ENCODE results near the gene SLC35E4.

DNA sequence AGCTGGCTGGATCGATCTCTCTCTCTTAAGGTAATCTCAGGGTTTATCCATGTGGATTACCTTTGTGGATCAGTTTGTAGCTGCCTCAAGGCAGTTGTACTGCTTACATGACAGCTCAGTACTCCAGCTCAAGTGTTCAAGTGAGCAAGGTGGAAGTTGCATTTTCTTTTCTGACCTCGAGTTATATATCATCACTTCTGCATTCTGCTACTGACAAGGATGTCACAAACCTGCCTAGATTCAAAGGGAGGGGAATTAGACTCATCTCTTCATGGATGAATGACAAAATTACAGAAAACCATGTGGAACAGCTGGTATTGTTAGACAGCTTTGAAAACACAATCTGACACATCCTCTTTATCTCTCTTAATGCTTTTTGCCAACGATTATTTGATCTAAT is 34.7 kb upstream of the SLC35E4 start:
- TF ChIP-seq ETV6 (CRISPR knock-in tag; IDR thresholded peaks at IDR 0.05) = no peak
- TF ChIP-seq, protein P1, sequence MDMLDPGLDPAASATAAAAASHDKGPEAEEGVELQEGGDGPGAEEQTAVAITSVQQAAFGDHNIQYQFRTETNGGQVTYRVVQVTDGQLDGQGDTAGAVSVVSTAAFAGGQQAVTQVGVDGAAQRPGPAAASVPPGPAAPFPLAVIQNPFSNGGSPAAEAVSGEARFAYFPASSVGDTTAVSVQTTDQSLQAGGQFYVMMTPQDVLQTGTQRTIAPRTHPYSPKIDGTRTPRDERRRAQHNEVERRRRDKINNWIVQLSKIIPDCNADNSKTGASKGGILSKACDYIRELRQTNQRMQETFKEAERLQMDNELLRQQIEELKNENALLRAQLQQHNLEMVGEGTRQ (CRISPR knock-in tag; IDR thresholded peaks at IDR 0.05) = no peak
- TF ChIP-seq, protein P2, sequence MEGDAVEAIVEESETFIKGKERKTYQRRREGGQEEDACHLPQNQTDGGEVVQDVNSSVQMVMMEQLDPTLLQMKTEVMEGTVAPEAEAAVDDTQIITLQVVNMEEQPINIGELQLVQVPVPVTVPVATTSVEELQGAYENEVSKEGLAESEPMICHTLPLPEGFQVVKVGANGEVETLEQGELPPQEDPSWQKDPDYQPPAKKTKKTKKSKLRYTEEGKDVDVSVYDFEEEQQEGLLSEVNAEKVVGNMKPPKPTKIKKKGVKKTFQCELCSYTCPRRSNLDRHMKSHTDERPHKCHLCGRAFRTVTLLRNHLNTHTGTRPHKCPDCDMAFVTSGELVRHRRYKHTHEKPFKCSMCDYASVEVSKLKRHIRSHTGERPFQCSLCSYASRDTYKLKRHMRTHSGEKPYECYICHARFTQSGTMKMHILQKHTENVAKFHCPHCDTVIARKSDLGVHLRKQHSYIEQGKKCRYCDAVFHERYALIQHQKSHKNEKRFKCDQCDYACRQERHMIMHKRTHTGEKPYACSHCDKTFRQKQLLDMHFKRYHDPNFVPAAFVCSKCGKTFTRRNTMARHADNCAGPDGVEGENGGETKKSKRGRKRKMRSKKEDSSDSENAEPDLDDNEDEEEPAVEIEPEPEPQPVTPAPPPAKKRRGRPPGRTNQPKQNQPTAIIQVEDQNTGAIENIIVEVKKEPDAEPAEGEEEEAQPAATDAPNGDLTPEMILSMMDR (IDR thresholded peaks at IDR 0.05) = no peak
- no peak for TF ChIP-seq CREM (CRISPR knock-in tag; IDR thresholded peaks at IDR 0.05)
- TF ChIP-seq, protein P3, sequence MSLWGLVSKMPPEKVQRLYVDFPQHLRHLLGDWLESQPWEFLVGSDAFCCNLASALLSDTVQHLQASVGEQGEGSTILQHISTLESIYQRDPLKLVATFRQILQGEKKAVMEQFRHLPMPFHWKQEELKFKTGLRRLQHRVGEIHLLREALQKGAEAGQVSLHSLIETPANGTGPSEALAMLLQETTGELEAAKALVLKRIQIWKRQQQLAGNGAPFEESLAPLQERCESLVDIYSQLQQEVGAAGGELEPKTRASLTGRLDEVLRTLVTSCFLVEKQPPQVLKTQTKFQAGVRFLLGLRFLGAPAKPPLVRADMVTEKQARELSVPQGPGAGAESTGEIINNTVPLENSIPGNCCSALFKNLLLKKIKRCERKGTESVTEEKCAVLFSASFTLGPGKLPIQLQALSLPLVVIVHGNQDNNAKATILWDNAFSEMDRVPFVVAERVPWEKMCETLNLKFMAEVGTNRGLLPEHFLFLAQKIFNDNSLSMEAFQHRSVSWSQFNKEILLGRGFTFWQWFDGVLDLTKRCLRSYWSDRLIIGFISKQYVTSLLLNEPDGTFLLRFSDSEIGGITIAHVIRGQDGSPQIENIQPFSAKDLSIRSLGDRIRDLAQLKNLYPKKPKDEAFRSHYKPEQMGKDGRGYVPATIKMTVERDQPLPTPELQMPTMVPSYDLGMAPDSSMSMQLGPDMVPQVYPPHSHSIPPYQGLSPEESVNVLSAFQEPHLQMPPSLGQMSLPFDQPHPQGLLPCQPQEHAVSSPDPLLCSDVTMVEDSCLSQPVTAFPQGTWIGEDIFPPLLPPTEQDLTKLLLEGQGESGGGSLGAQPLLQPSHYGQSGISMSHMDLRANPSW (CRISPR knock-in tag; conservative IDR thresholded peaks at IDR 0.05; ENCODE audit: low read depth) = no peak
- no peak for TF ChIP-seq NR3C1 (CRISPR knock-in tag; conservative IDR thresholded peaks at IDR 0.05; ENCODE audit: low read depth)
- TF ChIP-seq, protein P4, sequence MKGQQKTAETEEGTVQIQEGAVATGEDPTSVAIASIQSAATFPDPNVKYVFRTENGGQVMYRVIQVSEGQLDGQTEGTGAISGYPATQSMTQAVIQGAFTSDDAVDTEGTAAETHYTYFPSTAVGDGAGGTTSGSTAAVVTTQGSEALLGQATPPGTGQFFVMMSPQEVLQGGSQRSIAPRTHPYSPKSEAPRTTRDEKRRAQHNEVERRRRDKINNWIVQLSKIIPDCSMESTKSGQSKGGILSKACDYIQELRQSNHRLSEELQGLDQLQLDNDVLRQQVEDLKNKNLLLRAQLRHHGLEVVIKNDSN (CRISPR knock-in tag; IDR thresholded peaks at IDR 0.05) = no peak
- TF ChIP-seq, protein P5, sequence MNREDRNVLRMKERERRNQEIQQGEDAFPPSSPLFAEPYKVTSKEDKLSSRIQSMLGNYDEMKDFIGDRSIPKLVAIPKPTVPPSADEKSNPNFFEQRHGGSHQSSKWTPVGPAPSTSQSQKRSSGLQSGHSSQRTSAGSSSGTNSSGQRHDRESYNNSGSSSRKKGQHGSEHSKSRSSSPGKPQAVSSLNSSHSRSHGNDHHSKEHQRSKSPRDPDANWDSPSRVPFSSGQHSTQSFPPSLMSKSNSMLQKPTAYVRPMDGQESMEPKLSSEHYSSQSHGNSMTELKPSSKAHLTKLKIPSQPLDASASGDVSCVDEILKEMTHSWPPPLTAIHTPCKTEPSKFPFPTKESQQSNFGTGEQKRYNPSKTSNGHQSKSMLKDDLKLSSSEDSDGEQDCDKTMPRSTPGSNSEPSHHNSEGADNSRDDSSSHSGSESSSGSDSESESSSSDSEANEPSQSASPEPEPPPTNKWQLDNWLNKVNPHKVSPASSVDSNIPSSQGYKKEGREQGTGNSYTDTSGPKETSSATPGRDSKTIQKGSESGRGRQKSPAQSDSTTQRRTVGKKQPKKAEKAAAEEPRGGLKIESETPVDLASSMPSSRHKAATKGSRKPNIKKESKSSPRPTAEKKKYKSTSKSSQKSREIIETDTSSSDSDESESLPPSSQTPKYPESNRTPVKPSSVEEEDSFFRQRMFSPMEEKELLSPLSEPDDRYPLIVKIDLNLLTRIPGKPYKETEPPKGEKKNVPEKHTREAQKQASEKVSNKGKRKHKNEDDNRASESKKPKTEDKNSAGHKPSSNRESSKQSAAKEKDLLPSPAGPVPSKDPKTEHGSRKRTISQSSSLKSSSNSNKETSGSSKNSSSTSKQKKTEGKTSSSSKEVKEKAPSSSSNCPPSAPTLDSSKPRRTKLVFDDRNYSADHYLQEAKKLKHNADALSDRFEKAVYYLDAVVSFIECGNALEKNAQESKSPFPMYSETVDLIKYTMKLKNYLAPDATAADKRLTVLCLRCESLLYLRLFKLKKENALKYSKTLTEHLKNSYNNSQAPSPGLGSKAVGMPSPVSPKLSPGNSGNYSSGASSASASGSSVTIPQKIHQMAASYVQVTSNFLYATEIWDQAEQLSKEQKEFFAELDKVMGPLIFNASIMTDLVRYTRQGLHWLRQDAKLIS (CRISPR knock-in tag; IDR thresholded peaks at IDR 0.05; ENCODE audit: borderline replicate concordance) = no peak

All from WTC11 (cell line).